NCI-H146 (cell line): Measurements from ENCODE around the gene ABLIM2.

ENCODE experiments used
- DNase-seq: peaks from one replicate; lab custom pipeline; 2025; lab: John Stamatoyannopoulos, UW

ABLIM2 gene

DNA sequence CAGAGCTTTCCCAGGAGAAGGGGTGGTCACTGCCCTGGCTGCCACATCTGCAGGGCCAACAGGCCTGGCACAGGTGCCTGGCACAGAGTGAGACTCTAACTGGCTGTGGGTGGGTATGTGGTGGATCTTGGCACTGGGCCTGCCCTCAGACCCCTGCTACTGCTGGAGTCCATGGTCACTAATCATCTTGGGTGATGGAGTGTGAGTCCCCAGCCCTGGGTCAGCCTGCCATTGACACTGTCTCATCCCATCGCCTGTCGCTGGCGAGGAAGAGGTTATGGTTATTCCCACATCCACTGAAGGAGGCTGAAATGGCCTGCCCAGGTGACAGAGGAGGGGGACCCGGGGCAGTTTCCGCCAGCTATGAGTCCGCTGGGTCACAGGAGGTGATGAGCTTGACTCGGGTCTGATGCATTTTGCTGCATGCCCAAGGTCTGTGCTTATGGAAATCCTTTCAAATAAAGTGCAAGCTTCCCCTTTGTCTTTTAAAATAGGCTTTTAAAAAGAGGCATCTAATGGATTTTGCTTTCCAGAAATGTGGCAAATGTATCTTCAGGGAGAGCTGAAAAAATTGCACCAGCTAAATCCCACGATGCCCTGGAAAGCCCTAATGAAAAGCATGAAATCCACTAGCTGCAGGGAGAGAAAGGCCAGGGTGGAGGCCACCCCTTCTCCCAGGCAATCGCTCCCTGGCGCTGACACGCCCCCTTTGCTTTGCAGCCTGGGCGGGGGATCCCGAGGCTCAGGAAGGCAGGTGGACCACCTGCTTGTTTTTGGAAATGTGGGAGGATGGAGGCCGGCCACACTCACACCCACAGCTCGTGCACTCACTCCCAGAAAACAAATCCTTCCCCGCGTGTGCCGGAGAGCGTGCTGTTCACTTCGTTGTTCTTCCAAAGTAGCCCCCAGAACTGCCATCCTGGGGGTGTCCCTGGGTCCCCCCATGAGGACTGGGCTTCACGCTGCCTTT is 54.9 kb downstream of the ABLIM2 start:
- DNase-seq, result no peak

DNA sequence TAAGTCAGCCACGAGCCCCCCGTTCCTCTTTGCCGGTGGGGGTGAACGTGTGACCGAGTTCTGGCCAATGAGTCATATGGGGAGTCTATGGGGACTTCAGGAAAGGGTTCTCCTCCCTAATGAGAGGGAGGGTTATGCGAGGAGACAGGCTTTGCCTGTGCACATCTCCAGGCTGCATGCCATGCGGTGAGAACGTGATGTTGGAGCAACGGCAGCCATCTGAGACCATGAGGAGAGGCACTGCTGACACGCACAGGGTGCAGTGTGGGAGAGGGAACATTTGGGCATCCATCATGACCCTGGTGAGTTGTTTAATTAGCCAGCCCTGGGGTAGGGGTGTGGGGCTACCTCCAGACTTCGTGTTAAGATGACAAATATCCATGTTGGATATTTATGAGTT is 55.8 kb downstream of the ABLIM2 start:
- no peak for DNase-seq

- DNase-seq, result no peak
Observed at GRCh38 chr4:8102076-8102355, 56.6 kb downstream of the ABLIM2 start.

DNA sequence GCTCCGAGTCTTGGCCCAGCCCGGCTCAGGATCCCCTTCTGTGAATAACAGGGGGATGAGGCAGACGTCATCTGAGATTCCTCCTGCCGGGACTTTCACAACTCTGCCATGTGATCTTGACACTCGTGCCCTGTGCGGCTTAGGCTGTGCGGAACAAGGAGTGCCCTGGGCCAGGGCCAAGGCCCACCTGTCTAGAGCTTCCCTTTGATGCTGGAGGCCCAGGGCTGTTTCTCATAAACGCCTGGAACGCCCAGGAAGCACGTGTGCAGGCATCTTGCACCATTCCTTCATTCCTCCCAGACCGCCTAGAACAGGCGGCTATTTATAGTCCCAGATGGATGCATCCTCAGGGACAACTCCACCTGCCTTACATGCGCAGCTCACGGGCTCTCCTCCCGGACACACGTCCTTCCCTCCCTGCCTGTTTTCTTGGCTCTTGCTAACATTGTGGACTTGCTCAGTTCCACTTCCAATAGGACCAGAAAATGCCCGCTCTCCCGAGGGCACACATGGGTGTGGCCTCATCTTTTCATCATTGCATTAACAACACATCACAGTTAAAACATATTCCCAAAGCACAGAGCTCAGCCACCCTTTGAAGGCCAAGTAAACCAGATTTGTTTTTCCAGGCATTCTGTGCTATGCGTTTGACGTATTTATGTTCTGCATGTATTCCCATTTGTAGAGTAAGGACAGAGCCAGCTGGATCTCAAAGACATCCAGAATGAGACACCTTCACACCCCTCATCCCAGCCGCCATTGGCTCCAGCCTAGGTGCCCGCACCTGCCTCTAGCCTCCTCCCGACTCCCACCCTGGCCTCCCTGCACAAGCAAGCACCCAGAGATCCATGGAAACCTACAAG is 57.2 kb downstream of the ABLIM2 start:
- no peak for DNase-seq

DNA sequence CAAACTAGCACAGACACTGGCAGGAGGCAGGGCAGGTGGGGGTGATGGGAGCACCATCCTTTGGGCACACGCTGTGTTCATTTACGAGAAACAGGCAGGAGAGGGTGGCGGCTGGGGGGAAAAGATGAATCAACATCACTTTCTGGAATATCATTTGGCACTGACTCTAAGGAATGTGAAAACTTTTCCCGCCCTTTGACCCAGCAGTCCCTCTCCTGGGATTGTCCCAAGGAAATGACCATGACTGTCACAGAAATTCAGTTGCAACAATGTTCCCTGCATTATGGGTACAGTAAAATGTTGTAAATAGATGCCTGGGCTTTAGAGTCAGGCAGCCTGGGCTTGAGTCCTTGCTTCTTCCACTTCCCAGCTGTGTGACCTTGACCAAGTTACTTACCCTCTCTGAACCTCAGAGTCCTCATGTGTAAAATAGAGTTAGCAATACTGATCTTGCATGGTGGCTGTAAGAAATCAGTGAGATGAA is 58.6 kb downstream of the ABLIM2 start:
- no peak for DNase-seq

- DNase-seq, result no peak
Observed at GRCh38 chr4:8098506-8098905, 60.1 kb downstream of the ABLIM2 start.

- no peak for DNase-seq
Observed at GRCh38 chr4:8097721-8098345, 60.8 kb downstream of the ABLIM2 start.

GRCh38 chr4:8097141-8097541 is 61.5 kb downstream of the ABLIM2 start:
- DNase-seq, result no peak

DNA sequence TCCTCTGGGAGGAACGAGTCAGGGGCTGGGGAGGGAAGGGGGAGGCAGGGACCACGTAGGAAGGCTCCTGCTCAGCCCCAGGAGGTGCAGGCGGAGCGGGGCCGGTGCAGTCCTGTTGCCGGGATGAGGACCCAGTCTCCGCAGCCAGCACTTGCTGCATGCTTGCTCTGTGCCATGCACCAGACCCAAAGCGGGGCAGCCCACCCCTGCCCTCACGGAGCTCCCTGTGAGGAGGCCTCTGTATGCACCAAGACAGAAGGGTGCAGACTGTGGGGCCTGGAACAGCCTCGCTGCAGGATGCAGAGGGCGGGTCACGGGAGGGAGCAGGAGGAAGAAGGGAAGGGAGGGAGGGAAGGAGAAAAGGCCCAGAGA is 61.9 kb downstream of the ABLIM2 start:
- no peak for DNase-seq

GRCh38 chr4:8095956-8096689 is 62.5 kb downstream of the ABLIM2 start:
- DNase-seq, result no peak

GRCh38 chr4:8093587-8094274 is 64.9 kb downstream of the ABLIM2 start:
- DNase-seq, result no peak

- DNase-seq, result no peak
Observed at GRCh38 chr4:8092282-8092681, 66.3 kb downstream of the ABLIM2 start.

GRCh38 chr4:8090744-8091301 is 67.8 kb downstream of the ABLIM2 start:
- DNase-seq, result no peak

- DNase-seq, result no peak
Observed at GRCh38 chr4:8090312-8090711, 68.3 kb downstream of the ABLIM2 start.

- no peak for DNase-seq
Observed at GRCh38 chr4:8089862-8090261, 68.8 kb downstream of the ABLIM2 start.

GRCh38 chr4:8088966-8089491 is 69.6 kb downstream of the ABLIM2 start:
- no peak for DNase-seq

GRCh38 chr4:8087921-8088495 is 70.6 kb downstream of the ABLIM2 start:
- DNase-seq, result no peak

- DNase-seq, result no peak
Observed at GRCh38 chr4:8086783-8087445, 71.7 kb downstream of the ABLIM2 start.

DNA sequence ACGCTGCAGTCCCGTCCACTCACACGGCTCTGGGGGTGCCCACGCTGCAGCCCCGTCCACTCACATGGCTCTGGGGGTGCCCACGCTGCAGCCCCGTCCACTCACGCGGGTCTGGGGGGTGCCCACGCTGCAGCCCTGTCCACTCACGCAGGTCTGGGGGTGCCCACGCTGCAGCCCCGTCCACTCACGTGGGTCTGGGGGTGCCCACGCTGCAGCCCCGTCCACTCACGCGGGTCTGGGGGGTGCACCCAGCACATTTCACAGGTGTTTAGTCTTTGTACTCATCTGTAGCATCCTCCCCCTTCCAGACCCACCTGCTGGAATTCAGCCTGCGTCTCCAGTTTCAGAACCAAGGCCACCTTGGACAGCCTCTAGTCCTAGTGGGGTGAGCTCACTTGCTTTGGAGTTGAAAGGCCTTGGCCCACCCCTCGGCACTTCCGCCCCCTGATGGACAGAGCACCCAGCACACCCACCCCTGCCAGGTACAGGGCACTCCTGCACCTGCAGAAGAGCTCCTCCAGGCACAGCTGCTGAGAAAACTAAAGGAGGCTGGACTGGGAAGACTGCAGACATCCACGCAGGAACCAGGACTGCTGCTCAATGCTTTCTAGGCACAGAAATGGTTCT is 73.0 kb downstream of the ABLIM2 start:
- DNase-seq, result peak; percentile 21
